Stimulated activated CD4-positive, alpha-beta T cell treated with anti-CD3 and anti-CD28 coated beads, Interleukin-4, amount 100 ng/mL, for 1 hour (primary cell): ENCODE results near the gene NCKAP5L.
A peak's percentile ranks its signal among the peaks of the same experiment; 100 is the strongest.
"Not testable (repeated sequence)": the region's sequence is repeated elsewhere in the genome, so short reads cannot be mapped to it uniquely, and the experiment has no call there.

Experiments
- DNase-seq: peaks from one replicate; pipeline ENCODE4 v3.0.0-alpha.2; 2020

The NCKAP5L gene

DNA sequence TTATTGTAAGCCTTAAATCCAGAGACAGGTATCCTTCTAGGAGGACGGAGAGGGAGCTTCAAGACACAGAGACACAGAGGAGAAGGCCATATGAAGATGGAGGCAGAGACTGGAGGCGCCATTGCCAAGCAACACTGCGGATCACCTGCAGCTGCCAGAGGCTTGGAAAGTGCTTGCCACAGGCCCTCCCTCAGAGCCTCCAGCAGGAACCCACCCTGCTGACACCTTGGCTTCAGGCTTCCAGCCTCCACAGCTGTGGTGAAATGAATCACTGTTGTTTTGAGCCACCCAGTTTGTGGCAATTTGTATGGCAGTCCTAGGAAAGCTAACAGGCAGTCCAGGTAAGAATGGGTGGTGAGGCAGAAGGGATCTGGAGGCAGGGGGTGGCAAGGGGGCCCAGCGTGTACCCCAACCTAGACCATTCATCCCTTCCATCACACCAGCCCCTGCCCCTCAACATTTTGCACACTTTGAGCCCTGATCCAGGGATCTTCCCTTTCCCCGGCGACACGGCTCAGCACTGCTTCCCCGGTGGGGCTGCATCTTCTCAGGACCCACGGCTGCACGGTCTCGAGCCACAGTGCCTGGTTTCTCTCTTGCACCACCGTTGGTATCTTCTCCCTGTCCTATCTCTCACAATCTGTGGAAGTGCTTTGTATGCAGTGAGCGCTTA lies 37.0 kb upstream of the NCKAP5L start:
- DNase-seq = no peak

DNA sequence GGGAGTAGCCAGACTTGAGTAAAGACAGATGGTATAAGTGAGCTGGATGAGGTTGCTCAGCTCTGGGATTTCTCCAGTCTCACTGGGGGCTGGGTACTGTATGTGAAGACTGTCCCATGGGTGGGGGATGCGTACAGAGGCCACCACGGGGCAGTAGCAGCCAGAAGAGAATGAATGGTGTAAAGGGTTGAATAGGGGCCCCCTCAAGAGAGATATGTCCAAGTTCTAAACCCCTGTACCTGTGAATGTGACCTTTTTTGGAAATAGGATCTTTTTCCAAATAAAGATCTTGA lies 36.5 kb upstream of the NCKAP5L start:
- no peak for DNase-seq

DNA sequence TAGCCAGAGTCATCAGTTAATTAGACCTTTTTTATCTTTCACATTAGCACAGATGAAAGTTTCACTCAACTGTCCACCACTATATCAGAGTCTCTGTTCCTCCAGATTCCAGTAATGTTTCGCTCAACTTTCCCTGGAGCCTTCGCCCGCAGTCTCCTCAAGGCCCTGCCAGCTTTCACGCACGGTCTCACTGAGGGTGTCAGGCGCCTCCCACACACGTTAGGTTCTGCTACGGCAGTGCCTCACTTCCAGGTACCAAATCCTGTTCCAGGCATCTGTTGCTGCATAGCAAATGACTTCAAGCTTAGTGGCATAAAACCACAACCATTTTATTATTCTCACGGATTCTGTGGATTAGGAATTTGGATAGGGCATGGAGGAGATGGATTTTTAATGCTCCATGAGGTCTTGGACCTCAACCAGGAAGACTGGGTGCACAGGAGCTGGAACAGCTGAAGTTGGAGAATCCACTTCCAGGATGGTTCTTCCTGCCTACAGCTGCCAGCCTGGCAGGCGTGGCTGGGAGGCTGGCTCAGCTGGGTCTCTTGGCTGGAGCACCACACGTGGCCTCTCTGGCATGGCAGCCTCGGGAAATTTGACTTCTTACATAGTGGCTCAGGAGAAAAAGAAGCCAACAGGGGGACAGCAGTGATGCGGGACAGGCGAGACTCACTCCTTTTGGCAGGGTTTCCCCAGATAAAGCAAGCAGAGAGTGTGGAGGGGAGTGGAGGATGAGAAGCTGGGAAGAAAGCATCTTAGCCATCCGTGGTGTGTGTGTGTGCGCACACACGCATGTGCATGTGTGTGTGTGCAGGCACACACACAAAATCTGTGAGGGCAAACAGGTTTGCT lies 36.0 kb upstream of the NCKAP5L start:
- DNase-seq = no peak

DNA sequence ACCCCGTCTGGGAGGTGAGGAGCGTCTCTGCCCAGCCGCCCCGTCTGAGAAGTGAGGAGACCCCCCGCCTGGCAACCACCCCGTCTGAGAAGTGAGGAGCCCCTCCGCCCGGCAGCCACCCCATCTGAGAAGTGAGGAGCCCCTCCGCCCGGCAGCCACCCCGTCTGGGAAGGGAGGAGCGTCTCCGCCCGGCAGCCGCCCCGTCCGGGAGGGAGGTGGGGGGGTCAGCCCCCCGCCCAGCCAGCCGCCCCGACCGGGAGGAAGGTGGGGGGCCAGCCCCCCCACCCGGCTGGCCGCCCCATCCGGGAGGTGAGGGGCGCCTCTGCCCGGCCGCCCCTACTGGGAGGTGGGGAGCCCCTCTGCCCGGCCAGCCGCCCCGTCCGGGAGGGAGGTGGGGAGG lies 32.7 kb upstream of the NCKAP5L start:
- DNase-seq = not testable (repeated sequence)

DNA sequence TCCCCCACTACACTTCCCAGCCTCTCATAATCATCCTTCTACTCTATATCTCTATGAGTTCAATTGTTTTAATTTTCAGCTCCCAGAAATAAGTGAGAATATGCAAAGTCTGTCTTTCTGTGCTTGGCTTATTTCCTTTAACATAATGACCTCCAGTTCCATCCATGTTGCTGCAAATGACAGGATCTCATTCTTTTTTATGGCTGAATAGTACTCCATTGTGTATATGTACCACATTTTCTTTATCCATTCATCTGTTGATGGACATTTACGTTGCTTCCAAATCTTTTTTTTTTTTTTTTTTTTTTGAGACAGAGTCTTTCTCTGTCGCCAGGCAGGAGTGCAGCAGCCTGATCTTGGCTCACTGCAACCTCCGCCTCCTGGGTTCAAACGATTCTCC lies 27.7 kb upstream of the NCKAP5L start:
- DNase-seq = not testable (repeated sequence)

DNA sequence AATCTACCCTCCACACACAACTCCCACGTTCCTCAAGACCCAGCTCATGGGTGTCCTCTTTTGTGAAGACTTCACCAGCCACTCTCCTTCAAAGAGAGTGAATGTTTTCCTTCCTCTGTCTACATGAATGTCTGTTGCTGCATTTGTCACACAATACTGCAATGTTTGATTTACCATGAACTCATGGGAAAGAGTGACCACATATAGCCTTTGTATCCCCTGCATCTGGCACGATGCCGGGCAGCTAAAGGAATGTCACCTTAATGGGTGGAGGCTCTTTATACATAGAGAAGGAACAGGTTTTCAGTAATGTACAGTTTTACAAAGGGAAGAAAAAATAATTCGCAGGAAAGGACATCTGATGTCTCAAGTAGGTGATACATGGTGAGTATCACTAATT lies 26.8 kb upstream of the NCKAP5L start:
- no peak for DNase-seq

DNA sequence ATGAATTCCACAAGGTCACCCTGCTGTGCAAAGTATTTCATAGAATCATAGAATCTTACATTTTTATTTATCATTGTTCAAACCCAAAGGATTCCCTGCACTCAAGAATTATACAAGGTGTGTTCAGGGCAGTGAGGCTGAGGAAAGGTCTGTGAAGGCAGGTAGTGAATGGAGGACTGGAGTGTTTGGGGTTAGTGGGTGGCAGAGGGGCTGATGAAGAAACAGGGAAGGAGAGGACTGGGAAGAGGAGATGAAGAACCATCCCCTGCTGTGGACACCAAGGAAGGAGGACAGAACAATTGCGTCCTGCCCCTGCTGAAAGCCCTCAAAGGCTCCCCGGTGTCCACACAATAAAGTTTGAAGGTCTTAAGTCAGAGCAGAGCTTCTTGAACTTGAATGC lies 25.5 kb upstream of the NCKAP5L start:
- no peak for DNase-seq

DNA sequence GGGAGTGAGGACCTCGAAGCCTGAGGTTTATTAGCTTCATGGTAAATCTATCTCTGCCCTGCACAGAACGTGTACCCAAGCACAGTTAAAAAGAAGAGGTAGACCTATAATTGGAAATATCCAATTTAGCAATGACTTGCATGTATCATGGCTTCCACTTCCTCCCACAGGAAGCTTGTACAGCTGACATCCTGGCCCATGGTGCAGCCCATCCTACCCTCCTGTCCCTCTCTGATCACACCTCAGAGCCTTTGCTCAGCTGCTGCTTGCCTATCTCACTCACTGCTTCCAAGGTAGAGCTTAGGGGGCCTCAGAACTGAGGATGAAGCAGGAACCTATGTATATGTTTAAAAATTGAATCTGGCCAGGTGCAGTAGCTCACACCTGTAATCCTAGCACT lies 18.9 kb upstream of the NCKAP5L start:
- DNase-seq = no peak

DNA sequence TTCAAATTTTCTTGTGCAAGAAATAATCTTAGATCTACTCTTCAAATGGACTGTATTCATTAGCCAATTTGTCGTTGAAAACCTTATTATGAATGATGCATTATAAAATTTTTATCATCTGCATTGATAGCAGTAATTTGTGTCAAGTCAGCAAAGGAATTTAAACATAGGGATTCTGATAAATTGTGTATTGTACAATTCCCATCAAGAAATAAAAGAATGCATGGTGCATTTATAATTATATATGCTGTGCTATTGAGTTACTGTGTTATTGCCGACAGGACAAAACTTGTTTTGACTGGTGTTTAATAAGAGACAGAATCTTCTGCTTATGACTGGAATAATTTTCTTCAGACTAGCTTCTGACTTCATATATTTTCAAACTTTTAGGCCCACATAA lies 17.8 kb upstream of the NCKAP5L start:
- no peak for DNase-seq

DNA sequence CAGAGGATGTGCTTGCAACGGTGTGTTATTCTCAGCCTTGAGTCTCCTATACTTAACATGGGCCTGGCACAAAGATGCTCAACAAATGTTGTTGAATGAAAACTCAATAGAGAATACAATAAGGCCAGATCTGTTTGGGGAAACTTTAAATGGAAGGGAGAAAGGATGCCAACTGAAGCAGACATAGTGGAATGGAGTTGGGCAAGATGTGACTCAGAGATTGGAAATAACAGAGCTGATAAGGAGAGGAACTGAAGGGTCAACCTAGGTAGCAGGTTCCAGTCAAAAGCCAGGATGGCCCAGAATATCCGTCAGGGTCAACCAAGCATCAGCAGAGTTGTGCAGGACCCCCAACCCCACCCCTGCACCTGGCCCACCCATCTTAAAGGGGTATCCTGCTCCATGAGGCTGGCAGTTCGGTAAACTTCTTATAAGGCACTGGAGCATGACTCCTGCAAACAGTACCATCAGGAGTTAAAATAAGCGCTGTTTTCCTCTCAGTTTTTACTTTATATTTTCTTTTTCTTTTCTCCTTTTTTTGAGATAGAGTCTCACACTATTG lies 15.7 kb upstream of the NCKAP5L start:
- no peak for DNase-seq

DNA sequence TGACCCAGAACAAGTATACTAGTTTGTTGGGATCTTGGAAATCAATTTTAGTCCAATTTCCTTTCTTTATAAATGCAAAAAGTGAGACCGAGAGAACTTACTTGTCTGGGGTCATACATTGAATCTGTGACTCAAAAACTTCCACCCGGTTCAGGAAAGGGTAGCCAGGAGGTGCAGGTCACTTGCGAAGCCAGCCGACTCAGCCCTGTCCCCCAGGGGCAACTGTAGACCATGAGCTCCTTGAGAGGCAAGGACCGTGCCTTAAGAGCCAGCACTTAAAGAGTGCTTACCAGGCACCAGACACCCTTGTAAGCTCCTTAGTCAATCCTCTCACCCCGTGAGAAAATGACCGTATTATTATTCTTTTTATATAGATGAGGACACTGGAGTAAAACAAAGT lies 15.2 kb upstream of the NCKAP5L start:
- no peak for DNase-seq

DNA sequence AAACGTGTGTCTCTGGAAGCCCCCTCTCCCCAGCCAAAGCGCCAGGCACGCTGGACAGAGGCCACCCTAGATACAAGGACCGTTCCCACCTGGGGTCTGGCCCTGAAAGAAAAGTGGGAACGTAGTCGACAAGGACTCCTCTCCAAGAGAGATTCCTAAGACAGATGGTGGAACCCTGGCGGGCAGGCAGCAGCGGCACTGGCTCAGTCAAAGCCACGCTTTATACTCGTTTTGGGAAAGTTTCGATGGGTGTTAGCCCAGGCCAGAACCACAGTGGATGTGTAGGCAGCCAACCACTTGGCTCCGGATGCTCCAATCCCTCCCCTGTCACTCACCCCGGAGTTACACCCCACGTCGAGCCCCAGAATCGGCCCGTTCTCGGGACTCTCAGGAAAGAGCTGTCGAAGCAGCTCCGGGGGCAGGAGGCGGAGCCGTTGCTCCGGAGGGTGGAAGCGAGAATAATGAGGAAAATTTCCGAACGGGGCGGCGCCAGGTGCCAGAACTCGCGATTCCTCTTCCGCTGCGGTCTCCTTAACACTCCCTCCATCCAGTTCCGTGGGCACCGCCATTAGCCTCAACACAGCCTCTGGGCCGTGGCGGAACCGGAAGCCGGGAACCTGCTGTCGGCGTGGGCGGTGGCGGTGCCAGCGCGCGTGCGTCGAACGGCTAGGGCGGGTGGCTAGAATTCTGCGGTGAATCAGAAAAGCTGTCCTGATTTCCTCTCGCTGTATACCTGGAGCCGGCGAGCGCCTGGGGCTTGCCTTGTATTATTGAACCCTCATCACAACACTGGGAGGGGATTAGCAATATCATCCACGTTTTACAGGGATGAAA lies 14.5 kb upstream of the NCKAP5L start, which contains the start of gene BCDIN3D:
Gene BCDIN3D (minus strand): TSS at position 588 of the 834 bp plus-strand sequence. CDS start 19 bp downstream, at position 569.
- peak; percentile 96 for DNase-seq

DNA sequence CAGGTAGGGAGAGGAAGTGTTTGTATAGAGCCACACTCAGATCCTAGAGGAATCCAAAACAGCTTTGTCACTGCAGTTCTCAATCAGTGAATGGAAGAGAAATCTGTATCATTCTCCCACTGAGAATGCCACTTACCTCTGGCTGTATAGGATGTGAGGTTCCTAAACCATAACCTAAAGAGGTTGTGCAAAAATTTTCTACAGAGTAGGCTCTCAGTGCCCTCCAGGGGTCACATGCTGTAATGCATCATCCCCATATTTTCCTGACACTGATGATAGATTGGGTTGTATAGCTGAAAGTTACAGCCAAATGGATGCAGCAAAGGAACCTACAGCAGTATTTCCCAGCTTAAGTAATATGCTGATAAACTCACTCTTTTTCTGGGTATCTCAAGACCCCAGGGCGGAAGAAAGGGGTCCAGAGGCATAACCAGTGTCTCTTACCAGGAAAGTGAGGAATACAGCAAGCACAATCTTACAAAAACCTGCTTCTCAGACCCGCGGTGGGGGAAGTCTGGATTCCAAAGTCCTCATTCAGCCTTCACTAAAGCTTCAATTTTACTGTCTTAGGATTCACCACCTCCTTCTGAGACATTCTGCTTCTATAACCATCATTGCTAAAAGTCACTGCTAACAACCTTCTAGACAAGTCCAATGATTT lies 10.9 kb upstream of the NCKAP5L start:
- no peak for DNase-seq

DNA sequence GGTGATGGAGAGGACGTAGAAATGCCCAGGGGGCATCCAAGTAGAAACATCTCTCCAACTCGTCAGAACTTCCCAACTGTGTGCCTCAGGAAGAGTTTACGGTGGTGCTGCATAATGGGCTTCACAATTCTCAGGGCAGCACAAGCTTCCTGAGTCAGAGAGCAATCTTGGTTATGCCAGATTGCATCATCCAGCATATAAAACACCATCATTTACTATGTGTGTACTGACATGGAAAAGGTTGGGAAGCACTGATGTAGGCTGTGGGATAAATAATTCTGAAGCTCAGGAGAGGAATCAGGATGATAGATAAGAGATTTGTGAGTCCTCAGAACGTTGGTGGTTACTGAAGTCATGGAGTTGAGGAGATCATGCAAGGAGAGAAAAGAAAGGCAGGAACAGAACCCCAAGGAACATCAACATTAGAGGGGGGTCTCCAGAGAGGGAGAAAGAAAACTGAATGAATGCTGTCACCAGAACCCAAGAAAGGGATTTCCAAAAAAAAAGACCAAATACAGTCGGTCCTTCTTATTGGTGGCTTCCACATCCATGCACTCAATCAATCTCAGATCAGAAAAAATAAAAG lies 4.7 kb upstream of the NCKAP5L start:
- DNase-seq = no peak

DNA sequence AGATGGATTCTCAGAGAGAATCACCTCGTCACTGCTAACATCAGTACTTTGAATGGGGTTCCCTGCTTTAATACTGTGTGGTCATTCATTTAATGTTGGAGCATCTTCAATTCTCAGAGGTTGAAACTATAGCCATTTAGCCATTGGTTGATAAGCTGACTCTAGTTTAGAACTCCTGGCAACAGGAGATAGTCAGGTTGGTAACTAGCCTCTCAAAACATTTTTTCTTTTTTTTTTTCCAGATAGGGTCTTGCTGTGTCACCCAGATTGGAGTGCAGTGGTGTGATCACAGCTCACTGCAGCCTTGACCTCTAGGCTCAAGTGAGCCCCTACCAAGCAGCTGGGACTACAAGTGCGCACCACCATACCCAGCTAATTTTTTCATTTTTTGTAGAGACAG lies 3.5 kb upstream of the NCKAP5L start:
- no peak for DNase-seq

DNA sequence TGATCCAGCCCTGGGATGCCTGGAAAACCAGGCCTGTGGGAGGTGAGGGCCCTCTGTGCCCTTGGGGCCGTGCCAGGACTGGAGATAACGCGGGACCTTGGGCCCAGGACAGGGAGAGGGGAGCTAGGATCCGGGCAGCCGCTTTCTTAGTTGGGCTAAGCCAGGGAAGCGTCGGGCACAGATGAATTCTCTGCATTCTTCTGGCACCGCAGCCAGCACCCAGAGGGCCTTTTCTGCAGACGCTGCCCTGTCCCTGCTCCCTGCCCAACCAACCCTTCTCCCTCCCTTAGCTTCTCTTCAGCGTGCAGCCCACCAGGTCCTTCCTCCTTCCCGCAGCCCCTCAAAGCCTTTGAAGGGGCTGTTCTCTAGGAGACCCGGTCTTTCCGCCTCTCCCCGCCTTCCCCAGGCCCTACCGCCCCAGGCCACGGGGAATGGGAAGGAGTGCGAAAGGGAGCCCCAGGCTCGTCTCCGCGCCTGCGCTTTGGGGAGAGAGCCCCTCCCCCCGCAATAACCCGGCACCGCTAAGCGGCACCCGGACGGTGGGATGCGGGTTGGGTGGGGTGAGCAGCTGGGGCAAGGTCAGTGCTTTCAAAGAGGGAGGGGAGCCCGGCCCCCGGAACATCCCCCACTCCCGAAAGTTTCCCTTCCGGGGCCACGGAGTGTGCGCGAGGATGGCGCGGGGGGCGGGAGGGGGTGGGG lies 663 bp downstream of the NCKAP5L start:
- DNase-seq = peak; percentile 56

DNA sequence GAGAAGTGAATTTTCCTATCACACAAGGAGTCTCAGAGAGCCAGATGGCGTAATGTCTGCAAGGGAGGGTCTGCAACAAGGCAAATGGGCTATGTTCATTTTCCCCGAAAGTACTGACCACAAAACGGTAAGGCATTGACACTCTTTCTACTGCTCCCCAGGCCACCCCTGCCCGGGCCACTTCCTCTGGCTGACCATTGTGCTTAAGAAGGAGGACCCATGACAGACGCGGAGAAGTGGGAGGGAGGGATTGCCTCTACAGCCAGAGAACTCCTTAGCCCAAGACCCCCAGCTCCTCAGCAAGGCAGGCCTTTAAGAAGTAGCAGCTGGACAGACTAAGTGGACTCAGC lies 1.2 kb downstream of the NCKAP5L start:
- DNase-seq = no peak

DNA sequence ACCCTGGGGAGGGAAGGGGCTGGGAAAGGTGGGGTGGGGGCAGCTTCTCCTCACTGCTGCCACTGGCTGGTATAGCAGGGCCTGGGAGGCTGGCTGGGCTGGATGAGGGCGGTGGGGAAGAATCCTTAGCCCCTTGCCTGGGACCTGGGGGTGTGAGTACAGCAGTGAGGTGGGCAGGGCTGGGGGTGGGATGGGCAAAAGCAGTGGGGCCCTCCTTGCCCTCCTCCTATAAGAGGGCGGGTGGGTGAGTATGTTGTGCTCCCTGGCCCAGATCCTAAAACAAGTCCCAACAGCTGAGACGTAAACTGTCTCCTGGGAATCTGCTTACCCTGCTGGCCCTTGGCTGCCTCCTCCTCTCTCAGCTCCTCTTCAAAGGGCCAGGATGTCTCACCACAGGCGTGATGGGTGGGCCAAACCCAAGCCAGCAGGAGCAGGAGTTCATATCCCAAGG lies 2.2 kb downstream of the NCKAP5L start:
- no peak for DNase-seq

DNA sequence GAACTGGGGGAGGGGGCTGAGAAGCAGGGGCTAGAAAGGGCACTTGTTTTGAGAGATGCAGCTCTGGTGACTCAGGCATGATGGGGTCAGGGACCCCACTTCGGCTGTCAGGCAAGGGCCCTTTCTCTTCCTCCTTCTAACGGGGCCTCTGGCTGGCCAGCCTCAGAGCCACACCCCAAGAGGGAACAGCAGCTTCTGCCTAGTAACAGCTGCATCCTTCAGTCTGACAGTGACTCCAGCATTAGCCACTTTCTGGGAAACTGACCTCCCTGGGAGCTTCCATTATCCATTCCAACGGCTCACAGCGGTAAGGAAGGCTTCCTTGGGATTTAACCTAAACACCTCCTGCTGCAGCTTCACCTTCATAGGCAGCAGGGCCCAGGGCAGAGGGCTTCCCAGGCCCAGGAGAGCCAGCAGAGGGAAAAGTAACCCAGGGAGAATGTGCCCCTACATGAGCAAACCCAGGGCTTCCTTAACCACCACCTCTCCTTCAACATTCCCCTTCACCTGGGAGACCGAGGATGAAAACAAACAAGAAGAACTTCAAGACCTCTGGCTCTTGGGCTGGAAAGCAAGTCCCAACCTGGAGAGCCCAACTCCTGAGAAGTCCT lies 2.7 kb downstream of the NCKAP5L start:
- no peak for DNase-seq

DNA sequence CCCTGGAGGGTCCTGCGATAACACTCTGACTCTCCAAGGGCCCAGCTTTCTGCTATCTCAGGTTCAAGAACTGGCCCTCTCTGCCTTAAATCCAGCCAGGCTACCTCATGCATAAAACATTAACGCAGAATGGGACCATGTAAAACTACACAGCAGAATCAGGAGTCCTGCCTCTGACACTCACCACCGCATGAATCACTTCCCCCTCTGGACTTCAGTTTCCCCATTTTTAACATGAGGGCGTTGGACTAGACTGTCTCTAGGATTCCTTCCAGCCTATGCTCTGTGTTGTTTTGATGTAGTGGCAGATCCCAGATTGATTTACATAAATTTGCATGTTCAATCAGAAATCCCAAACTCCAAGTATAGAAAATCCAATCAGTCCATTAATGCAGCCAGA lies 3.3 kb downstream of the NCKAP5L start:
- DNase-seq = no peak

DNA sequence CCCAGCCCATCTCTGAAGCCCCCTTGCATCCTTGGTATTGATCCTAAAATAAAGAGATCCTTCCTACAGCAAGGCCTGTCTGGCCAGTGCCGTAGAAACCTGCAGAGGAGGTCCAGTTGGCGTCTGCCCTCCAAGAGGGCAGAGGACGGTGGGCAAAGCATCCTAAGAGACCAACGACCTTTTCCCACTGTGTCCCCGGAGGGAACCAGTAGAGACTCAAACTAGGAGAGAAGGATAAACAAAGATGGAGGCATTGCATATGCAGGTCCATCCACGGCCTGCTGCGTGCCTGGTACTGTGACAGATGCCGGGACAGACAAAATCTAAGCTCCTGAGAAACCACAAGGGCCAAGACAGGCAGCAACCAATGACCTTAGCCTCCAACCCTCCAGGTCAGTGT lies 3.8 kb downstream of the NCKAP5L start:
- DNase-seq = no peak
